Urothelium cell line (cell line): Measurements from ENCODE around the gene TTC31.

Experiments
- DNase-seq: peaks from one replicate; pipeline ENCODE4 v3.0.0; 2011; ENCODE audit warnings: low spot score, mixed read lengths
- FAIRE-seq: peaks from 2 replicates; lab custom pipeline; 2011; peaks lifted over from hg19 to GRCh38; lab: Jason Lieb, UNC

Gene TTC31

DNA sequence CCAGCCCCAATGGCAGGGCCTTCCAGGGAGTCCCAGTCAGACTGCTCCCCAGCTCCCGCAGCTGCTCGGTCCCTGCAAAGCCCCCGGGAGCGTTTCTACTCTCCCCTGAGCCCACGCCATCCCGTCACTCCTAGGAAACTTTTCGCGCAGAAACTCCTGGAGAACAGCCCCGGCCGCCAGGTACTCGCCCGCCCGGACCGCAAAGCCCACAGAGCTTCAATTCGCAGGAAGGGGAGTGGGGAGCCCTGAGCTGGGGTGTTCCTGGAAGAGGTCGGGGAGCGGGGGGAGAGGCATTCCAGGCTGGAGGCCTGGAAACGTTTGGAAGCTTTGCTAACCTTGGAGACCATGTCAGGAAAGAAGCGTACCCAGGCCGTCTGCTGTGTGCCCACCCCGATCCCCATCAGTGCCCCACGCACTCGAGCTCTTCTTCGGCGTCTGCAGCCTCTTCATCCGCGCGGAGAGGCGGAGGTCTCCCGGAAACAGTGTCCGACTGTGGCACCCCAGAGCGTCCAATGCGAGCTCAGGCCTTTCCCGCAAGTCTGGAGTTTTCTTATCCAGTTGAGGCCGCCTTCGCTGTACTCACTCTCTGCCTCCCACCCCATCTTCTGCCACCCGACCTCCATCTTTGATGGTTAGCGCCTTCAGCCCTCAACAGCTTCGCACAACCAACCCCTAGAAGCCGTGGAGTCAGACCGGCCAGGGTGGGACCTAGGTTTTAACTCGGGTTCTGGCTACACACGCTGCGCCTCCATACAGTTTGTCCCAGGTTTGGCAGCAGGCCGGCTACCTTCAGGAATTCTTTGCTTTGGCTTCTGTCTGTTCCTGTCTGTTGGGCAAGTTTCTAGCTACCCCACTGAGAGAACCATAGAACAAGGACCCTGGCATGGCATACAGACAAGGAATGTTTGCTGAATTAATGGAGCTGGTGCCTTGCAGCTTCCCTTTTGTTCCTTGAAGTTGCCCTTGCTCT is 20.9 kb downstream of the TTC31 start:
- DNase-seq (peak; percentile 37), FAIRE-seq (no peak)

GRCh38 chr2:74504591-74504990 is 21.7 kb downstream of the TTC31 start:
- no peak for DNase-seq

GRCh38 chr2:74505448-74506246 is 22.8 kb downstream of the TTC31 start:
- FAIRE-seq, result no peak
- DNase-seq, result no peak

More at GRCh38 chr2:74504591-74504990, 21.7 kb downstream of the TTC31 start:
- FAIRE-seq, result no peak

- FAIRE-seq, result peak; percentile 84
Observed at GRCh38 chr2:74507145-74507925, 24.5 kb downstream of the TTC31 start, which contains the start of gene PCGF1. PCGF1 (minus strand) TSS chr2:74507695; CDS start chr2:74507668, 27 bp downstream.

DNA sequence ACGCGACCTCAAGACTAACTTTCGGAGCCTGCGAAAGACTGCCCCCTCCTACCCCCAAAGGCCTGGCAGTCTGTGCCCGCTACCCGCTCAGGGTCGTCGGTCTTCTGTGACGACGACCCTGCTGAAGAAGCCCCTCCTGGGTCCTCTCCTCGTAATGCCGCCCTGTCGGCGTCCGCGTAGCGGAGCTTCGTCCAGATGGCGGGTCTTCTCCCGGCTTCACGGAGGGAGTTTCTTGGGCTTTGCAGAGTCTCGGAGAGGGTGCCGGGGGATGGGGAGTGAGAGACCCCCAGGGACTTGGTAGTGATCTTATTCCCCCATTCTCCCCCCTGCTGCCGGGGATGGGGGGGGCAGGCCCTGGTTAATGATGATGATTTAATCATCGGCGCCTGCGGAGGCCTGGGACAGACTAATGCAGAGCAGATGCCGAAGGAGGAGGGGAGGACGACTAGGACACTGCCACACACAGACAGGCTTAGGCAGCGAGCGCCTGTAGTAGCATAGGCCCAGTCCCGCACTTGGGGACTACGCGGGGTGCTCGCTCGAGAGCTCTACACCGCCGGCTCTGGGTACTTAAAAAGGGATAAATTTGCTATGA is 25.1 kb downstream of the TTC31 start:
- peak; percentile 65 for DNase-seq

More at GRCh38 chr2:74507145-74507925, 24.5 kb downstream of the TTC31 start, which contains the start of gene PCGF1:
- DNase-seq, result peak; percentile 99

GRCh38 chr2:74510272-74510671 is 27.4 kb downstream of the TTC31 start:
- DNase-seq (no peak), FAIRE-seq (no peak)

More for the DNA sequence above, 25.1 kb downstream of the TTC31 start:
- no peak for FAIRE-seq

DNA sequence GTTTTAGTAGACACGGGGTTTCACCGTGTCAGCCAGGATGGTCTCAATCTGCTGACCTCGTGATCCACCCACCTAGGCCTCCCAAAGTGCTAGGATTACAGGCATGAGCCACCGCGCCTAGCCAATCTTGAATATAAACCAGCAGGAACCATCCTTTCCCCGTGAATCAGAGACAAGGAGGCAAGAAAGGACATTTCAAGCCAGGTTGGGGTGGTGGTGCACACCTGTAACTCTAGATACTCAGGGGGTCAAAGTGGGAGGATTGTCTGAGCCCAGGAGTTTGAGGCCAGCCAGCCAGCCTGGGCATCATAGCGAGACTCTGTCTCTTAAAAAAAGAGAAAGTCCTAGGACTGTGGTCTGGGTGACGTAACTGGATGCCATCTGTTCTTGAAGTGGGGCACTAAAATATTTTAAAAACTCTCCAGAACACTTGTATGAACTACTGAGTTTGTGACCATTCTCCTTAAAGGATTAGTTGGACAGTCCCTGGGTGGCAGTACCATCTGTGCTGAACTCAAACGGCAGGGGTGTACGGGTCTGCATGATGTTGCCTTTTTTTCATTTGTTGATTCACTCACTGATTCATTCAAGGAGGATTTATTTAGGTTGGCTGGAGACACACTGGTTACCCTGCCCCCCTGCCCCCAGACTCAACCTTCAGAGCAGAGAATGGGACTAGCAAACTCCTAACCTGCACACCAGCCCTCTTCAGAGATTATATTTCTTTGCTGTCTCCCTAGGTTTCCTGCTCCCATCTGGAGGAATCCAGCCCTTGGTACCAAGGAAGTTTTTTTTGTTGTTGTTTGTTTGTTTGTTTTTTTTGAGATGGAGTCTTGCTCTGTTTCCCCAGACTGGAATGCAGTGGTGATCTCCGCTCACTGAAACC is 28.5 kb downstream of the TTC31 start:
- DNase-seq, result no peak
- FAIRE-seq, result no peak

- FAIRE-seq, result no peak
Observed at GRCh38 chr2:74512744-74513604, 30.1 kb downstream of the TTC31 start.

DNA sequence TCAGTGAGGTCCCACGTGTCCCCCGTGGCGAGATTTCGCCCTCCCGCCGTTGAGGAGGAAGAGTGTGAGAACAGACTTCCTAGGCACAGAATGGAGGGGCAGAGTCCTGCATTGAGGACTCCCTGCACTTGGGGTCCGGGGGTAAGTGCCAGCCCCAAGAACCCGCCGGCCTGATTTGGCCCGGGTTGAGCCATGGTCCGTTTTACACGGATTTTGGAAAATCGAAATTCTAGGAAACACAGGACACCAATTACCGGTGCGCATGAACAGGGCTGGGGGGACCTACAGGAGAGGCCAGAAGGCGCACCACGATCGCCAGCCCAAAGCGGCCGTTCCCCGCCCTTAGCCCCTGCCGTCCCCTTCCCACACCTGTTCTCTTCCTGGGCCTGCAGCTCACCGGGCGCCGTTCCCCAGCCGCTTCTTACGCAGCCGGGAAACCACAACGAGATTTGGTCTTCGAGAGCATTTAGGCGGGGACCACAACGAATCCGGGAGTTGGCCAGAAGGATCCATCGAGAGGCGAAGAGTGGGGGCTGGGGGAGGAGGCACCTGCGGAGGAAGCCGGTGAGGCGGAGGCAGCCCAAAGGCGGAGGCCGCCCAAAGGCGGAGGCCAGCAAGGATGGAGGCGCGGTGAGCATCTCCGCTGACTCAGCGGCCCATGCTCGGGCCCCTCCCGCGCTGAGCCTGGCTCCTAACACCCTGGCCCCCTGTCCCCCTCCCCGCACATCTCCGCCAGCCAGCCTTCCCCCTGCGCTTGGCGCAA is 30.9 kb downstream of the TTC31 start:
- DNase-seq (peak; percentile 74), FAIRE-seq (no peak)

More at GRCh38 chr2:74512744-74513604, 30.1 kb downstream of the TTC31 start:
- no peak for DNase-seq

DNA sequence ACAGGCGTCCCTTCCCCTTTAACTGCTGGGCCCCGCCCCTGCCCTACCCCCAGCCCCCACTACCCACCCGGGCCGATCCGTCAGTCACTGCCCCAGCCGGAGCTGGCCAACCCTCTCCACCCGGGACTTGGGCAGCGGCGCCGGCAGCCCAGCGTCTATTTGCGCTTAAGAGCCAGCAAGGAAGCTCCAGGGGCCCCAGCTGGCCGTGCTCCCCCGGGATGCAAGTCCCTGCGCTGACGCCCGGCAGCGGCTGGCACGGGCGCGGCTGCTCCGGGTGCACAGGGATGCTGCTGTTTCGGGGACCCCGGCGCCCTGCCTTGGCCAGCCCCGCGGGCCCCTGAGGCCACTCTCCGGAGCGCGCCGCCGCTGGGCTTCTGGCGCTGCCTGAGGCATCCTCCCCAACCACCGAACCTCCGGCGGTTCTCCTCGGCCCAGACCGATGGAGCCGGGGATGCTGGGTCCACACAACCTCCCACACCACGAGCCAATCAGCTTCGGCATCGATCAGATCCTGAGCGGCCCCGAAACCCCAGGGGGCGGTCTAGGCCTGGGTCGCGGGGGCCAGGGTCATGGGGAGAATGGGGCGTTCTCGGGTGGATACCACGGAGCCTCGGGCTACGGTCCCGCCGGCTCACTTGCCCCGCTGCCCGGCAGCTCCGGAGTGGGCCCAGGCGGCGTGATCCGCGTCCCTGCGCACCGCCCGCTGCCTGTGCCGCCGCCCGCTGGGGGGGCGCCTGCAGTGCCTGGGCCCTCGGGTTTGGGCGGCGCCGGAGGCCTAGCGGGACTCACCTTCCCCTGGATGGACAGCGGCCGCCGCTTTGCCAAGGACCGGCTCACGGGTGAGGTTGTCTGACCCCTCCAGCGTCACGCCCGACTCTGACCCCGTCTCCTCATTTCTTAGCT is 31.7 kb downstream of the TTC31 start, which contains the start of gene TLX2:
TLX2 (plus strand) TSS at position 83 of the 903 bp plus-strand sequence; CDS start at position 440, 357 bp downstream.
- FAIRE-seq, result peak; percentile 62
- DNase-seq, result no peak

GRCh38 chr2:74515271-74515980 is 32.5 kb downstream of the TTC31 start:
- FAIRE-seq, result no peak
- DNase-seq, result no peak

DNA sequence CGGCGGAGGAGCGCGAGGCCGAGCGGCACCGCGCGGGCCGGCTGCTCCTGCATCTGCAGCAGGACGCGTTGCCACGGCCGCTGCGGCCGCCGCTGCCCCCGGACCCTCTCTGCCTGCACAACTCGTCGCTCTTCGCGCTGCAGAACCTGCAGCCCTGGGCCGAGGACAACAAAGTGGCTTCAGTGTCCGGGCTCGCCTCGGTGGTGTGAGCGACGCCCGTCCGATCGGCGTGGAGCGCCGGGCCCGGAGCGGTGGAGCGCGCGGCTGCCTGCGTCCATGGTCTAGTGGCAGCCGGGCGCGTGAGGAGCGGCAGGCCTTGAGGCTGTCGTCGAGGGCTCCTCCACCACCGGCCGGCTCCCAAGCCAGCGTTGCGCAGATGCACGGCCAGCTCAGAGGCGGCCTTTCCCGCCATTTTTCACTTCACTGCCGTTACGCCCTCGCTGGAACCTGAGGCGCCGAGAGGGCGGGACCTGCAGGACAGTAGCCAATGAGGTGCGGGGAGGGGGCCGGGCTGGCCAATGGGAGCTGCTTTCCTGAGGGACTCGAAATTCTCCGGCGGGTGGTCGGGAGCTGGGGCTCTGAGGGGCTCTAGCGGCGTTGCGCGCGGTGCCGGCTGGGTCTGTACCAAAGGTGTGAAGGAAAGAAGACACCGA is 33.2 kb downstream of the TTC31 start:
- no peak for FAIRE-seq
- DNase-seq, result no peak

DNA sequence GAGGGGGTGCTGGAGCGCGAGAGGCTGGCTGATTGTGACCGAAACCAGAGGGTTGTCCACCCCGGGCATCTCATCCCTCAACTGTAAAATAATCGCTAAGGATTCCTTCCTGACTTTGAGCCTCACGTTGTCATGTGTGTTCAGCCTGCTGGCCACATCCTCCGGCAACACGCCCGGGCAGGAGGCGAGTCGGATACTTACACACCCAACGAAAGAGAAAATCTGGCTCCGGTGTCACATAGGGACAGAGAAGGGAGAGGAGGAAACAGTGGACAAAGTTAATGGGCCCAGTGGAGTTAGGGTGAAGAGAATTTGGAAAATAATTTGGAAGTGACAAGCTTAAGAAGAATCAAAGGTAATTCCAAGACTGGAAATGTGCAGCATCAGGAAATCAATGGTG is 33.8 kb downstream of the TTC31 start:
- no peak for DNase-seq
- FAIRE-seq, result no peak

- no peak for DNase-seq
- FAIRE-seq, result no peak
Observed at GRCh38 chr2:74522516-74522915, 39.6 kb downstream of the TTC31 start.

DNA sequence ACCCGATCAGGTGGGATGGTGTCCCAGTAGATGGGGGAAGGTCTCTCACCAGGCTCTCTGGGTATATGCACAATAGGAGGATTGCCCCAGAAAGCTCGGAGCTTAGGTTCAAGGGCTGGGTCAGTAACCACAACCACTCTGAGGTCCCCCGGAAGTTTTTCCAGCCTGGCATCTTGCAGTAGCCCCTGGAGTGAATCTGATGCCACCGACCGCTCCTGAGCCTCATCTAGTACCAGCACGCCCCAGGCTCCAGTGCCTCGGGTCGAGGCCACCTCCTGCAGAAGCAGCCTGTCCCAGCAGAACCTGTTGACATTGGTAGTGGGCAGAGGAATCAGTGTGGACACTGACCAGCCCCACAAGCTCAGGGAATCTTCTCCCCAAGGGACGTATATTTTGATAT is 41.1 kb downstream of the TTC31 start:
- no peak for FAIRE-seq

More for the DNA sequence above, 41.1 kb downstream of the TTC31 start:
- DNase-seq, result no peak
